CD4-positive, alpha-beta T cell (primary cell): ENCODE measurements around the gene CHGA. TPM values are rescaled to one million over a fixed set of nuclear protein-coding genes. Genes with fewer than 3 reads are reported as not detected.

Source experiments
- ATAC-seq: fragments of 200-7000 bp; cut with Tn5 transposase; one replicate; pipeline ENCODE4 v1.10.0; 2022; ENCODE audit warnings: mild to moderate bottlenecking; ENCODE audit not compliant: poor library complexity
- CTCF ChIA-PET: fragments of 350-600 bp; sonication (Branson Sonifier 250); formaldehyde crosslinking; loops from one replicate; lab custom pipeline; 2021; ENCODE audit warnings: antibody characterized with exemption, inconsistent platforms; lab: Charles Lee
- POLR2A ChIA-PET: fragments of 350-600 bp; sonication (Branson Sonifier 250); formaldehyde crosslinking; loops from one replicate; lab custom pipeline; 2021; ENCODE audit warnings: antibody characterized with exemption, inconsistent platforms; lab: Charles Lee
- DNase-seq, 14 experiments: peaks; one replicate each; pipeline ENCODE4 v3.0.0-alpha.2; 2013 to 2020; ENCODE audit warnings: mixed read lengths in 2 of 14
- H3K27ac ChIP-seq, 2 donors: one replicate each; pipeline versions ENCODE4 v1.5.1 to v1.7.0; 2013; ENCODE audit warnings: low read length in 2 of 2, low read depth in 1 of 2, mild to moderate bottlenecking in 1 of 2
- H3K27me3 ChIP-seq, 2 experiments: 1 replicate in 1 of 2; 2 replicates in 1 of 2; pipeline versions ENCODE4 v1.6.1 to v1.7.0; 2013; ENCODE audit warnings: low read length in 2 of 2, control low read depth in 1 of 2, mild to moderate bottlenecking in 1 of 2, moderate library complexity in 1 of 2; ENCODE audit not compliant: insufficient read depth in 2 of 2, control insufficient read depth in 1 of 2
- H3K36me3 ChIP-seq: one replicate; pipeline ENCODE4 v1.6.1; 2013; ENCODE audit warnings: low read length, control low read depth; ENCODE audit not compliant: insufficient read depth
- H3K4me1 ChIP-seq: one replicate; pipeline ENCODE4 v1.6.1; 2013; ENCODE audit warnings: low read length, control low read depth; ENCODE audit not compliant: insufficient read depth
- H3K4me3 ChIP-seq: one replicate; pipeline ENCODE4 v1.5.1; 2013; ENCODE audit warnings: mild to moderate bottlenecking, low read length, moderate library complexity
- H3K9me3 ChIP-seq, 2 experiments: 1 replicate in 1 of 2; 2 replicates in 1 of 2; pipeline versions ENCODE4 v1.6.1 to v1.7.0; 2013; ENCODE audit warnings: low read length in 2 of 2, mild to moderate bottlenecking in 2 of 2, control low read depth in 1 of 2, moderate library complexity in 1 of 2; ENCODE audit not compliant: control insufficient read depth in 1 of 2, insufficient read depth in 1 of 2
- H3K27ac Mint-ChIP-seq: one replicate; pipeline ENCODE4 v1.8.0; 2020; ENCODE audit warnings: mixed read lengths
- H3K27me3 Mint-ChIP-seq: one replicate; pipeline ENCODE4 v1.8.0; 2021; ENCODE audit warnings: mixed read lengths
- H3K36me3 Mint-ChIP-seq: one replicate; pipeline ENCODE4 v1.8.0; 2021; ENCODE audit warnings: low read depth, mixed read lengths
- H3K4me1 Mint-ChIP-seq: one replicate; pipeline ENCODE4 v1.8.0; 2021; ENCODE audit warnings: low read depth, mixed read lengths
- H3K4me3 Mint-ChIP-seq: one replicate; pipeline ENCODE4 v1.8.0; 2020; ENCODE audit warnings: mild to moderate bottlenecking, mixed read lengths
- H3K9me3 Mint-ChIP-seq: one replicate; pipeline ENCODE4 v1.8.0; 2020; ENCODE audit warnings: mixed read lengths
- CTCF ChIP-seq: fragments of 200-600 bp; IDR thresholded peaks from one replicate; pipeline ENCODE4 v1.8.0; 2022; ENCODE audit warnings: antibody characterized with exemption, mild to moderate bottlenecking
- intact Hi-C, 2 experiments: fragments of 100-400 bp; cut with DNase I in 1 of 2; cut with micrococcal nuclease in 1 of 2; formaldehyde crosslinking; loops; one replicate each; pipeline versions ENCODE4 v1.15.1 to v1.9.0; 2023 to 2025; cut with DNase I, micrococcal nuclease
- total RNA-seq, 174 experiments: library from RNA in 2 of 174; stranded (reverse) in 2 of 174; gene quantifications; one replicate each; pipeline ENCODE4 v1.2.3 and lab custom pipeline; 2021 to 2026

The CHGA gene
- total RNA-seq, 2 experiments from 2014 or later: not detected

DNA sequence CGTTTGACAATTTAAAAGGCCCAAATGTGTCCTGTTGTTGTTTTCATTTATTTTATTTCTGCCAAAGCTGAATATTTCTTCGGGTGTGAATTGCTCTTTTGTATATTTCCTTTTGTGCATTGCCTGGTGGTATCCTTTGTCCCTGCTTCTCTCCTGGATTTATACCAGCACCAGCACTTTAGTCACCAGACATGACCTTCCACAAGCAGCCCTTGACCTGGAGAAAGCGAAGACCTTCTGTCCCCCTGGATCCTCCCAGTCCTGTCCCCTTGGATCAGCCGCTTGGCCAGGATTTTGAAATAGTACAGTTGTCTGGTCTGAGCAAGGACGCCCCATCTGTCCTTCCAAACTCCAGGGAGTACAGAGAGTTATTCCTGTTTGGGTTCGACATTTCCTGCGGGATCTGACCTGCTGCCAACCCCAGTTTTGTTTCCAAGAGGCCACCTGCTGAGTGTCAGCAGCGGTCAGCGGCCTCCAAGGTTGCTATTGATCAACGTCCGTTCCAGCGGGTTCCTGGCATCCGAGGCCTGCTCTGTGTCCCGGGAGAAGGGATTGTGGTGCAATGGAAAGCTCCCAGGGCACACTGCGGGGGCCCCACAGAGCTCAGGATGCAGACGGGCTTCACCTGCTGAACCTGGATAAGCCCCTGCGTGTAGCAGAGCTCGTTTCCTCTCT, 45.1 kb upstream of the CHGA start:
- Mint-ChIP-seq H3K9me3 (no peaks in the 10 kb centered on the region), H3K4me3 (no peak overlapping the region), H3K27me3 (peaks cover 39% of the 10 kb centered on the region), H3K4me1 (no peaks in the 10 kb centered on the region), H3K27ac (no peak overlapping the region), H3K36me3 (no peaks in the 10 kb centered on the region)
- CTCF ChIA-PET: no interaction called here
- no peak for TF ChIP-seq CTCF
- no peaks in the 10 kb centered on the region for H3K36me3 ChIP-seq
- peaks cover 8 to 14% of the 10 kb centered on the region in 2 experiments for H3K27me3 ChIP-seq
- intact Hi-C loops: no loop called here
- no peak overlapping the region for H3K4me3 ChIP-seq
- ATAC-seq (no peak), DNase-seq (no peak)
- POLR2A ChIA-PET: no interaction called here
- H3K4me1 ChIP-seq: no peaks in the 10 kb centered on the region
- no peaks in the 10 kb centered on the region for H3K9me3 ChIP-seq
- H3K27ac ChIP-seq: no peak overlapping the region

DNA sequence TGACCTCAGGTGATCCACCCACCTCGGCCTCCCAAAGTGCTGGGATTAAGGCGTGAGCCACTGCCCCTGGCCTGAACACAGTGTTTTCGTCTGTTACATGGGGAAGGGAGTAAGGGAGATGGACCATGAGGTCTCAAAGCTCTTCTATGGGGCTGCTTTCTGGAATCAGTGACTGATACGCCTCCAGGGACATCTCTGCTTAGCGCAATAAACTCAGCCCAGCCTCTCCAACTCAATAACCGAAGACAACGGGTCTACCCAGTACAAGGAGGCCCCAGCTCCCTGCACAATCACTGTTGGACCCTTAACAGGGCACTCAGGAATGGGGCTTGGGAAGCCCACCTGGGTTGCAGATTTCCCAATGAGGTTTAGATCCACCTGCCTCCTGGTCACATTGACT, 42.6 kb upstream of the CHGA start:
- ChIA-PET CTCF (no interaction called here), POLR2A (no interaction called here)
- Histone ChIP-seq H3K4me1 (no peaks in the 10 kb centered on the region), H3K27me3 (peaks cover 8 to 14% of the 10 kb centered on the region in 2 experiments), H3K27ac (no peak overlapping the region), H3K4me3 (no peak overlapping the region), H3K36me3 (no peaks in the 10 kb centered on the region), H3K9me3 (peaks cover 0 to 8% of the 10 kb centered on the region in 2 experiments)
- Mint-ChIP-seq H3K27me3 (peaks cover 45% of the 10 kb centered on the region), H3K27ac (no peak overlapping the region), H3K36me3 (no peaks in the 10 kb centered on the region), H3K4me3 (no peak overlapping the region), H3K4me1 (no peaks in the 10 kb centered on the region), H3K9me3 (no peaks in the 10 kb centered on the region)
- TF ChIP-seq CTCF: no peak
- intact Hi-C loops: no loop called here
- no peak for DNase-seq
- no peak for ATAC-seq

DNA sequence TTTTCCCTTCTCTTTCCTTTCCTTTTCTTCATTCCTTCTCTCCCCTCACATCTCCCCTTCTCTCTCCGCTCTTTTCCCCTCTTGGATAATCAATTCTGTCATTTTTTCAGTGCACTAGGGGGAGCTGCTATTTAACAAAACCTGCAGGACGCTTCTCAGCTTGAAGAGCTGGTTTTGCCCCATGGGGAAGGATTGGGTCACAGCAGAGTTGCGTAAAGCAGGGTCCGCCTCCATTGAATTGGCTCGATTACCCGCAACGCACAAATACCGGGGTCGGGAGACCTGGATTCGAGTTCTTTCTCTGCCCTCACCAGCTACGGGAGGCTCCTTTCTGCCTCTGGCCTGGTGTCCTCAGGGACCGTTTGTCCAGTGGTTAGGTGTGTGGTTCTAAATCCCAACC, 42.1 kb upstream of the CHGA start:
- Histone ChIP-seq H3K27ac (no peak overlapping the region), H3K9me3 (peaks cover 0 to 8% of the 10 kb centered on the region in 2 experiments), H3K4me3 (no peak overlapping the region), H3K36me3 (no peaks in the 10 kb centered on the region), H3K27me3 (peaks cover 8 to 14% of the 10 kb centered on the region in 2 experiments), H3K4me1 (no peaks in the 10 kb centered on the region)
- DNase-seq (no peak), ATAC-seq (no peak)
- Mint-ChIP-seq H3K27me3 (peaks cover 49% of the 10 kb centered on the region), H3K4me1 (no peaks in the 10 kb centered on the region), H3K27ac (no peak overlapping the region), H3K9me3 (no peaks in the 10 kb centered on the region), H3K4me3 (no peak overlapping the region), H3K36me3 (no peaks in the 10 kb centered on the region)
- ChIA-PET CTCF (no interaction called here), POLR2A (no interaction called here)
- no peak for TF ChIP-seq CTCF
- intact Hi-C loops: no loop called here
